ENCODE results near the gene CMA1.

- no peak for TF ChIP-seq CTCF (IDR thresholded peaks at IDR 0.05; ENCODE audit: low read depth, low read length, missing input control)
- TF ChIP-seq JUND (IDR thresholded peaks at IDR 0.05): no peak
- TF ChIP-seq REST (IDR thresholded peaks at IDR 0.05): no peak
- no peak for TF ChIP-seq ZBTB33 (IDR thresholded peaks at IDR 0.05)
- no peak for TF ChIP-seq SP1 (IDR thresholded peaks at IDR 0.05)
Measured at GRCh38 chr14:24465805-24466204, 42.3 kb downstream of the CMA1 start.

Measured in liver (tissue), 3 donors.